ENCODE measurements around the gene KRT6B. TPM values are rescaled to one million over a fixed set of nuclear protein-coding genes. Genes with fewer than 3 reads are reported as not detected.

The KRT6B gene
- total RNA-seq, 1 donor from 2014 or later: not detected

DNA sequence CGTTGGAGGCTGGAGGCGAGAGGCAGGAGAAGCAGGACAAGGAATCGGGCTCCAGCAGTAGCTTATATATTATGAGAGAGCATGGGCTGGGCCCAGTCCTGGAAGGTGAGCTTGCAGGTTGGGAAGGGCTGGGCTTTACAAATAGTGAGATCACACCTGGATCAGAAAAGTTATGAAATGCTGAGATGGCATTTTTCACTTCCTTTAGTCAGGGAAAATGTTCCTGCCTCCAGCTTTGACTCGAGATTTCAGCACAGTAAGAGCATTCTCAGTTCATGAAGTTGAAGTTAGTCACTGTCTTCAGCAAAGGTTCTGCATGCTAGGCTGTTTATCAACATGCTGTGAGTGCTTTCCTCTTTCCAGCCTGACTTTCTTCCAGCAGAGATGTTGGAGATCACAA lies 21.8 kb upstream of the KRT6B start, which contains the start of gene KRT6C:
KRT6C (minus strand) TSS at position 38 of the 400 bp plus-strand sequence. CDS start 68 bp downstream, outside the sequence.
- TF ChIP-seq, protein P1, sequence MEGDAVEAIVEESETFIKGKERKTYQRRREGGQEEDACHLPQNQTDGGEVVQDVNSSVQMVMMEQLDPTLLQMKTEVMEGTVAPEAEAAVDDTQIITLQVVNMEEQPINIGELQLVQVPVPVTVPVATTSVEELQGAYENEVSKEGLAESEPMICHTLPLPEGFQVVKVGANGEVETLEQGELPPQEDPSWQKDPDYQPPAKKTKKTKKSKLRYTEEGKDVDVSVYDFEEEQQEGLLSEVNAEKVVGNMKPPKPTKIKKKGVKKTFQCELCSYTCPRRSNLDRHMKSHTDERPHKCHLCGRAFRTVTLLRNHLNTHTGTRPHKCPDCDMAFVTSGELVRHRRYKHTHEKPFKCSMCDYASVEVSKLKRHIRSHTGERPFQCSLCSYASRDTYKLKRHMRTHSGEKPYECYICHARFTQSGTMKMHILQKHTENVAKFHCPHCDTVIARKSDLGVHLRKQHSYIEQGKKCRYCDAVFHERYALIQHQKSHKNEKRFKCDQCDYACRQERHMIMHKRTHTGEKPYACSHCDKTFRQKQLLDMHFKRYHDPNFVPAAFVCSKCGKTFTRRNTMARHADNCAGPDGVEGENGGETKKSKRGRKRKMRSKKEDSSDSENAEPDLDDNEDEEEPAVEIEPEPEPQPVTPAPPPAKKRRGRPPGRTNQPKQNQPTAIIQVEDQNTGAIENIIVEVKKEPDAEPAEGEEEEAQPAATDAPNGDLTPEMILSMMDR (IDR thresholded peaks at IDR 0.05; ENCODE audit: unreplicated experiment): no peak
- Mint-ChIP-seq H3K36me3 (ENCODE audit: low read depth, unreplicated experiment) (no peaks in the 10 kb centered on the region), H3K27me3 (ENCODE audit: unreplicated experiment) (no peaks in the 10 kb centered on the region), H3K4me1 (ENCODE audit: unreplicated experiment) (no peaks in the 10 kb centered on the region), H3K4me3 (ENCODE audit: unreplicated experiment) (no peak within 1 kb of the TSS), H3K27ac (ENCODE audit: unreplicated experiment) (no peak within 1 kb of the TSS), H3K9me3 (ENCODE audit: unreplicated experiment) (no peaks in the 10 kb centered on the region)
- no peak for DNase-seq (ENCODE audit: low spot score)

GRCh38 chr12:52469853-52470252 lies 17.9 kb upstream of the KRT6B start:
- H3K27me3 Mint-ChIP-seq (ENCODE audit: unreplicated experiment): no peaks in the 10 kb centered on the region

GRCh38 chr12:52464897-52465296 lies 13.0 kb upstream of the KRT6B start:
- H3K4me1 Mint-ChIP-seq (ENCODE audit: unreplicated experiment): no peaks in the 10 kb centered on the region
- H3K27ac Mint-ChIP-seq (ENCODE audit: unreplicated experiment): no peak overlapping the region
- H3K9me3 Mint-ChIP-seq (ENCODE audit: unreplicated experiment): no peaks in the 10 kb centered on the region
- H3K36me3 Mint-ChIP-seq (ENCODE audit: low read depth, unreplicated experiment): no peaks in the 10 kb centered on the region
- H3K27me3 Mint-ChIP-seq (ENCODE audit: unreplicated experiment): no peaks in the 10 kb centered on the region
- no peak for DNase-seq (ENCODE audit: low spot score)
- TF ChIP-seq, protein P1 (IDR thresholded peaks at IDR 0.05; ENCODE audit: unreplicated experiment): no peak
- H3K4me3 Mint-ChIP-seq (ENCODE audit: unreplicated experiment): no peak overlapping the region

More at GRCh38 chr12:52469853-52470252, 17.9 kb upstream of the KRT6B start:
- H3K27ac Mint-ChIP-seq (ENCODE audit: unreplicated experiment): no peak overlapping the region
- no peak for DNase-seq (ENCODE audit: low spot score)
- TF ChIP-seq, protein P1 (IDR thresholded peaks at IDR 0.05; ENCODE audit: unreplicated experiment): no peak
- H3K36me3 Mint-ChIP-seq (ENCODE audit: low read depth, unreplicated experiment): no peaks in the 10 kb centered on the region
- H3K4me1 Mint-ChIP-seq (ENCODE audit: unreplicated experiment): no peaks in the 10 kb centered on the region
- no peak overlapping the region for H3K4me3 Mint-ChIP-seq (ENCODE audit: unreplicated experiment)
- no peaks in the 10 kb centered on the region for H3K9me3 Mint-ChIP-seq (ENCODE audit: unreplicated experiment)

GRCh38 chr12:52461693-52462092 lies 9.7 kb upstream of the KRT6B start:
- Mint-ChIP-seq H3K27ac (ENCODE audit: unreplicated experiment) (no peak overlapping the region), H3K36me3 (ENCODE audit: low read depth, unreplicated experiment) (no peaks in the 10 kb centered on the region), H3K9me3 (ENCODE audit: unreplicated experiment) (no peaks in the 10 kb centered on the region), H3K4me3 (ENCODE audit: unreplicated experiment) (no peak overlapping the region), H3K27me3 (ENCODE audit: unreplicated experiment) (peaks cover 2% of the 10 kb centered on the region), H3K4me1 (ENCODE audit: unreplicated experiment) (no peaks in the 10 kb centered on the region)
- no peak for DNase-seq (ENCODE audit: low spot score)
- TF ChIP-seq, protein P1 (IDR thresholded peaks at IDR 0.05; ENCODE audit: unreplicated experiment): no peak

- no peaks in the 10 kb centered on the region for H3K4me1 Mint-ChIP-seq (ENCODE audit: unreplicated experiment)
- no peak overlapping the region for H3K4me3 Mint-ChIP-seq (ENCODE audit: unreplicated experiment)
- no peak for DNase-seq (ENCODE audit: low spot score)
- H3K27me3 Mint-ChIP-seq (ENCODE audit: unreplicated experiment): peaks cover 2% of the 10 kb centered on the region
- TF ChIP-seq, protein P1 (IDR thresholded peaks at IDR 0.05; ENCODE audit: unreplicated experiment): no peak
- no peaks in the 10 kb centered on the region for H3K9me3 Mint-ChIP-seq (ENCODE audit: unreplicated experiment)
- H3K36me3 Mint-ChIP-seq (ENCODE audit: low read depth, unreplicated experiment): no peaks in the 10 kb centered on the region
- H3K27ac Mint-ChIP-seq (ENCODE audit: unreplicated experiment): no peak overlapping the region
Measured at GRCh38 chr12:52458861-52459260, 6.9 kb upstream of the KRT6B start.
